GM12872 (cell line): ENCODE measurements around the gene EPB41L1.

Experiments used
- CTCF ChIP-seq: IDR thresholded peaks from 3 replicates; pipeline ENCODE4 v1.5.1; 2011; ENCODE audit warnings: low read depth, mild to moderate bottlenecking, low read length, moderate library complexity; ENCODE audit not compliant: insufficient read depth

EPB41L1 gene

GRCh38 chr20:36183155-36183944, 28.8 kb downstream of the EPB41L1 start:
- TF ChIP-seq CTCF: no peak

- TF ChIP-seq CTCF: no peak
These were observed 30.6 kb downstream of the EPB41L1 start for GRCh38 chr20:36184816-36185776.

GRCh38 chr20:36193977-36194712, 39.6 kb downstream of the EPB41L1 start:
- no peak for TF ChIP-seq CTCF

GRCh38 chr20:36196676-36197075, 42.1 kb downstream of the EPB41L1 start:
- no peak for TF ChIP-seq CTCF

GRCh38 chr20:36197271-36197670, 42.7 kb downstream of the EPB41L1 start:
- TF ChIP-seq CTCF: no peak

- TF ChIP-seq CTCF: peak; percentile 98
These were observed 45.1 kb downstream of the EPB41L1 start for GRCh38 chr20:36199345-36200257.
